HCT116 (cell line): ENCODE results near the gene NAA15. TPM values are rescaled to one million over a fixed set of nuclear protein-coding genes. Genes with fewer than 3 reads are reported as not detected.

Experiments
- ATAC-seq: fragments of 200-7000 bp; cut with Tn5 transposase; 2 replicates; pipeline ENCODE4 v1.9.1; 2020; ENCODE audit warnings: mild to moderate bottlenecking, moderate library complexity
- BruUV-seq: library from RNA; stranded (reverse); fragments of 400-500 nt; replicated peaks from 2 replicates; lab custom pipeline; 2021; lab: Mats Ljungman, UMichigan
- CTCF ChIA-PET: fragments of 300-600 bp; sonication (Branson Sonifier 250); formaldehyde crosslinking; loops from one replicate; lab custom pipeline; 2021; ENCODE audit warnings: antibody characterized with exemption; lab: Charles Lee
- POLR2A ChIA-PET: fragments of 300-600, 350-600 bp; sonication (Branson Sonifier 250); formaldehyde crosslinking; loops from one replicate; lab custom pipeline; 2021; ENCODE audit warnings: antibody characterized with exemption; lab: Charles Lee
- RAD21 ChIA-PET, 2 experiments: fragments of 300-600 bp; sonication (Branson Sonifier 250); formaldehyde crosslinking; loops; one replicate each; lab custom pipeline; 2023; ENCODE audit warnings: low total read pairs in 2 of 2; ENCODE audit not compliant: uncharacterized antibody in 2 of 2, unreplicated experiment in 2 of 2, low non-redundant PET in 1 of 2; lab: Charles Lee
- DNase-seq: peaks from one replicate; pipeline ENCODE4 v3.0.0-alpha.2; 2010; ENCODE audit warnings: low read depth, low spot score
- H2AFZ ChIP-seq: fragments of 200-600 bp; shearing (Covaris generic), sonication (generic); 2 replicates; pipeline ENCODE4 v1.6.1; 2017; ENCODE audit warnings: low read depth, mixed run types, mixed read lengths, antibody characterized with exemption, low read length; ENCODE audit not compliant: poor library complexity, severe bottlenecking
- H3K27ac ChIP-seq: 2 replicates; pipeline ENCODE4 v1.5.1; 2012; ENCODE audit warnings: low read depth, low read length
- H3K27me3 ChIP-seq: fragments of 200-600 bp; sonication (generic); 2 replicates; pipeline ENCODE4 v1.6.1; 2016; ENCODE audit warnings: mixed run types, low read length, mixed read lengths; ENCODE audit not compliant: insufficient read depth
- H3K36me3 ChIP-seq, 2 experiments: fragments of 200-500 bp in 1 of 2; fragments of 200-600 bp in 1 of 2; sonication (Bioruptor generic) in 1 of 2; sonication (generic) in 1 of 2; 2 replicates each; pipeline versions ENCODE4 v1.5.1 to v1.6.1; 2014 to 2016; ENCODE audit warnings: low read length in 2 of 2, inconsistent platforms in 1 of 2, mixed read lengths in 1 of 2, mixed run types in 1 of 2; ENCODE audit not compliant: insufficient read depth in 2 of 2, control insufficient read depth in 1 of 2
- H3K4me1 ChIP-seq, 2 experiments: fragments of 200-600 bp in 1 of 2; sonication (generic) in 1 of 2; 2 replicates each; pipeline versions ENCODE4 v1.5.1 to v1.6.1; 2012 to 2017; ENCODE audit warnings: low read length in 2 of 2, inconsistent platforms in 1 of 2, mild to moderate bottlenecking in 1 of 2, mixed read lengths in 1 of 2, mixed run types in 1 of 2, moderate library complexity in 1 of 2; ENCODE audit not compliant: insufficient read depth in 2 of 2, control insufficient read depth in 1 of 2
- H3K4me2 ChIP-seq: fragments of 200-600 bp; sonication (generic); 2 replicates; pipeline ENCODE4 v1.6.1; 2017; ENCODE audit warnings: mixed run types, low read length, mixed read lengths
- H3K4me3 ChIP-seq, 2 experiments: fragments of 200-600 bp in 1 of 2; sonication (generic) in 1 of 2; replicated peaks in 1 of 2; 2 replicates each; pipeline ENCODE4 v1.5.1; 2011 to 2016; ENCODE audit warnings: low read length in 2 of 2, control low read depth in 1 of 2, low read depth in 1 of 2, mild to moderate bottlenecking in 1 of 2, mixed read lengths in 1 of 2, mixed run types in 1 of 2
- H3K79me2 ChIP-seq: fragments of 200-600 bp; sonication (generic); 2 replicates; pipeline ENCODE4 v1.6.1; 2017; ENCODE audit warnings: mild to moderate bottlenecking, mixed run types, low read length, moderate library complexity, mixed read lengths; ENCODE audit not compliant: insufficient read depth
- H3K9ac ChIP-seq: fragments of 200-600 bp; sonication (generic); 2 replicates; pipeline ENCODE4 v1.6.1; 2016; ENCODE audit warnings: low read length, mixed read lengths
- H3K9me2 ChIP-seq: fragments of 200-600 bp; sonication (generic), shearing (Covaris generic); 2 replicates; pipeline ENCODE4 v1.6.1; 2017; ENCODE audit warnings: mixed run types, mild to moderate bottlenecking, moderate library complexity; ENCODE audit not compliant: insufficient read depth
- H3K9me3 ChIP-seq, 2 experiments: fragments of 200-500 bp in 1 of 2; fragments of 200-600 bp in 1 of 2; sonication (Bioruptor generic) in 1 of 2; sonication (generic) in 1 of 2; 2 replicates each; pipeline ENCODE4 v1.6.1; 2014 to 2017; ENCODE audit warnings: low read length in 2 of 2, mixed read lengths in 2 of 2, inconsistent platforms in 1 of 2, low read depth in 1 of 2, mild to moderate bottlenecking in 1 of 2, mixed run types in 1 of 2, moderate library complexity in 1 of 2; ENCODE audit not compliant: control insufficient read depth in 1 of 2, insufficient read depth in 1 of 2
- H4K20me1 ChIP-seq: fragments of 200-600 bp; sonication (generic), shearing (Covaris generic); 2 replicates; pipeline ENCODE4 v1.6.1; 2017; ENCODE audit warnings: mixed run types, mild to moderate bottlenecking, moderate library complexity; ENCODE audit not compliant: insufficient read depth
- CBX3 ChIP-seq: IDR thresholded peaks from 2 replicates; pipeline ENCODE4 v1.6.1; 2012; ENCODE audit warnings: low read depth
- CEBPB ChIP-seq: IDR thresholded peaks from 2 replicates; pipeline ENCODE4 v1.6.1; 2012; ENCODE audit warnings: low read depth
- EZH2 ChIP-seq: fragments of 200-600 bp; sonication (generic); IDR thresholded peaks from 2 replicates; pipeline ENCODE4 v1.6.1; 2017; ENCODE audit warnings: antibody characterized with exemption, mixed run types
- FOSL1 ChIP-seq: IDR thresholded peaks from 2 replicates; pipeline ENCODE4 v1.6.1; 2012; ENCODE audit warnings: low read depth
- RAD21 ChIP-seq: IDR thresholded peaks from 2 replicates; pipeline ENCODE4 v1.6.1; 2012; ENCODE audit warnings: low read depth, mild to moderate bottlenecking
- SRF ChIP-seq: IDR thresholded peaks from 2 replicates; pipeline ENCODE4 v1.6.1; 2012; ENCODE audit warnings: low read depth
- TCF7L2 ChIP-seq: IDR thresholded peaks from 2 replicates; pipeline ENCODE4 v1.7.0; 2011; ENCODE audit warnings: borderline replicate concordance, inconsistent platforms; ENCODE audit not compliant: insufficient read depth, insufficient read length; ENCODE audit errors: extremely low read depth
- YY1 ChIP-seq: IDR thresholded peaks from 2 replicates; pipeline ENCODE4 v1.6.1; 2011; ENCODE audit warnings: low read length, low read depth, moderate library complexity, mild to moderate bottlenecking; ENCODE audit not compliant: insufficient replicate concordance; ENCODE audit errors: extremely low read depth
- intact Hi-C: fragments of 100-400 bp; cut with micrococcal nuclease; formaldehyde crosslinking; loops from 2 replicates; pipeline ENCODE4 v1.10.0; 2022
- total RNA-seq: library from RNA; stranded (reverse); gene quantifications from one replicate; pipeline ENCODE4 v1.2.1, GENCODE V29; 2021; ENCODE audit not compliant: unreplicated experiment
- TF ChIP-seq, protein P1 (sequence below): IDR thresholded peaks from 2 replicates; pipeline ENCODE4 v1.6.1; 2012; ENCODE audit warnings: low read depth
- TF ChIP-seq, protein P2 (sequence below), 3 experiments: fragments of 200-600 bp in 1 of 3; sonication (generic) in 1 of 3; IDR thresholded peaks in 2 of 3; conservative IDR thresholded peaks in 1 of 3; 2 replicates each; pipeline ENCODE4 v1.5.1; 2012 to 2017; ENCODE audit warnings: low read depth in 2 of 3, low read length in 2 of 3, antibody characterized with exemption in 1 of 3, borderline replicate concordance in 1 of 3, control low read depth in 1 of 3, mild to moderate bottlenecking in 1 of 3, mixed read lengths in 1 of 3, mixed run types in 1 of 3, moderate library complexity in 1 of 3; ENCODE audit not compliant: insufficient read depth in 1 of 3

Gene NAA15
- total RNA-seq, 1 experiment from 2014 or later = 79.7 TPM

DNA sequence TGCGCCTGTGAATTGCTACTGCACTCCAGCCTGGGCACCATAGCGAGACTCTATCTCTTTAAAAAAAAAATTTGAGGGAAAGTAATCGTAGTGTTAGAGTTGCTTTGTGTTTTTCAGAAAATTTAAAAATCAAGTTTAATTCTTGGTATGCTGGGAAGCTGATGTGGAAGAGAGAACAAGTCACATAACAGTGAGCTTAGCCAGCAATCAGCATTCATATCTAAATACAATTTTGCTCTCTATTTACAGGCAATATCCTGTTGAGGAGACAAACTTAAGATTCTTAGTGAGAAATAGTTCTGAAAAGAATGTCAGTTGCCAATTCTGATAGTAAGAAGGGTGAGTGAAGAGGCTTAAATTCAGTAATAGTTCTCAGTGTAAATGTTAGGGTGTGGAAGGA is 10.6 kb downstream of the NAA15 start:
- no peak overlapping the region for H3K27ac ChIP-seq
- CTCF ChIA-PET = interaction anchor here (1.2 kb wide), 1 partner anchor 11 kb away, joined by 4 read pairs; the partner anchor contains the start of gene NAA15
- H3K9ac ChIP-seq = no peak overlapping the region
- ATAC-seq (no peak), DNase-seq (no peak)
- BruUV-seq = no TSS peak
- H2AFZ ChIP-seq = no peak overlapping the region
- H3K36me3 ChIP-seq = peaks cover 0 to 3% of the 10 kb centered on the region in 2 experiments; a peak in 1 of 4 replicates
- POLR2A ChIA-PET = interaction anchor here (1.4 kb wide), 1 partner anchor 11 kb away, joined by 3 read pairs; the partner anchor contains the start of gene NAA15
- RAD21 ChIA-PET = no interaction called here
- no peaks in the 10 kb centered on the region for H3K27me3 ChIP-seq
- intact Hi-C loops = no loop called here
- no peak overlapping the region for H3K4me3 ChIP-seq
- no peaks in the 10 kb centered on the region for H3K4me1 ChIP-seq
- no peak overlapping the region for H3K4me2 ChIP-seq
- no peak for TF ChIP-seq RAD21
- TF ChIP-seq SRF = no peak
- TF ChIP-seq EZH2 = no peak
- TF ChIP-seq, protein P1, sequence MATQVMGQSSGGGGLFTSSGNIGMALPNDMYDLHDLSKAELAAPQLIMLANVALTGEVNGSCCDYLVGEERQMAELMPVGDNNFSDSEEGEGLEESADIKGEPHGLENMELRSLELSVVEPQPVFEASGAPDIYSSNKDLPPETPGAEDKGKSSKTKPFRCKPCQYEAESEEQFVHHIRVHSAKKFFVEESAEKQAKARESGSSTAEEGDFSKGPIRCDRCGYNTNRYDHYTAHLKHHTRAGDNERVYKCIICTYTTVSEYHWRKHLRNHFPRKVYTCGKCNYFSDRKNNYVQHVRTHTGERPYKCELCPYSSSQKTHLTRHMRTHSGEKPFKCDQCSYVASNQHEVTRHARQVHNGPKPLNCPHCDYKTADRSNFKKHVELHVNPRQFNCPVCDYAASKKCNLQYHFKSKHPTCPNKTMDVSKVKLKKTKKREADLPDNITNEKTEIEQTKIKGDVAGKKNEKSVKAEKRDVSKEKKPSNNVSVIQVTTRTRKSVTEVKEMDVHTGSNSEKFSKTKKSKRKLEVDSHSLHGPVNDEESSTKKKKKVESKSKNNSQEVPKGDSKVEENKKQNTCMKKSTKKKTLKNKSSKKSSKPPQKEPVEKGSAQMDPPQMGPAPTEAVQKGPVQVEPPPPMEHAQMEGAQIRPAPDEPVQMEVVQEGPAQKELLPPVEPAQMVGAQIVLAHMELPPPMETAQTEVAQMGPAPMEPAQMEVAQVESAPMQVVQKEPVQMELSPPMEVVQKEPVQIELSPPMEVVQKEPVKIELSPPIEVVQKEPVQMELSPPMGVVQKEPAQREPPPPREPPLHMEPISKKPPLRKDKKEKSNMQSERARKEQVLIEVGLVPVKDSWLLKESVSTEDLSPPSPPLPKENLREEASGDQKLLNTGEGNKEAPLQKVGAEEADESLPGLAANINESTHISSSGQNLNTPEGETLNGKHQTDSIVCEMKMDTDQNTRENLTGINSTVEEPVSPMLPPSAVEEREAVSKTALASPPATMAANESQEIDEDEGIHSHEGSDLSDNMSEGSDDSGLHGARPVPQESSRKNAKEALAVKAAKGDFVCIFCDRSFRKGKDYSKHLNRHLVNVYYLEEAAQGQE = no peak
- TF ChIP-seq TCF7L2 = no peak
- TF ChIP-seq, protein P2, sequence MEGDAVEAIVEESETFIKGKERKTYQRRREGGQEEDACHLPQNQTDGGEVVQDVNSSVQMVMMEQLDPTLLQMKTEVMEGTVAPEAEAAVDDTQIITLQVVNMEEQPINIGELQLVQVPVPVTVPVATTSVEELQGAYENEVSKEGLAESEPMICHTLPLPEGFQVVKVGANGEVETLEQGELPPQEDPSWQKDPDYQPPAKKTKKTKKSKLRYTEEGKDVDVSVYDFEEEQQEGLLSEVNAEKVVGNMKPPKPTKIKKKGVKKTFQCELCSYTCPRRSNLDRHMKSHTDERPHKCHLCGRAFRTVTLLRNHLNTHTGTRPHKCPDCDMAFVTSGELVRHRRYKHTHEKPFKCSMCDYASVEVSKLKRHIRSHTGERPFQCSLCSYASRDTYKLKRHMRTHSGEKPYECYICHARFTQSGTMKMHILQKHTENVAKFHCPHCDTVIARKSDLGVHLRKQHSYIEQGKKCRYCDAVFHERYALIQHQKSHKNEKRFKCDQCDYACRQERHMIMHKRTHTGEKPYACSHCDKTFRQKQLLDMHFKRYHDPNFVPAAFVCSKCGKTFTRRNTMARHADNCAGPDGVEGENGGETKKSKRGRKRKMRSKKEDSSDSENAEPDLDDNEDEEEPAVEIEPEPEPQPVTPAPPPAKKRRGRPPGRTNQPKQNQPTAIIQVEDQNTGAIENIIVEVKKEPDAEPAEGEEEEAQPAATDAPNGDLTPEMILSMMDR (IDR thresholded peaks at IDR 0.05 in 2 of 3, conservative IDR thresholded peaks at IDR 0.05 in 1 of 3; ENCODE audit: borderline replicate concordance in 1 of 3, insufficient read depth in 1 of 3, low read depth in 2 of 3, low read length in 2 of 3) = no peak
- TF ChIP-seq CBX3 = no peak
- no peak for TF ChIP-seq FOSL1
- TF ChIP-seq YY1 = no peak
- no peak for TF ChIP-seq CEBPB
- TF ChIP-seq, all 23 proteins: peak for 0
- Histone ChIP-seq H3K9me2 (no peaks in the 10 kb centered on the region), H3K9me3 (no peaks in the 10 kb centered on the region), H4K20me1 (peaks cover 57% of the 10 kb centered on the region; the same call in 1 of the 2 replicates), H3K79me2 (peaks cover 100% of the 10 kb centered on the region)
